DOHH2 (cell line): Measurements from ENCODE around the gene SEMA4G.

Experiments
- H3F3A ChIP-seq: fragments of 200-600 bp; sonication (generic), shearing (Covaris generic); 2 replicates; pipeline ENCODE4 v1.6.0; 2016; ENCODE audit warnings: antibody characterized with exemption, mild to moderate bottlenecking; ENCODE audit not compliant: control insufficient read depth, insufficient read depth
- H3K27ac ChIP-seq: fragments of 200-600 bp; sonication (generic); 2 replicates; pipeline ENCODE4 v1.5.1; 2014; ENCODE audit warnings: low read depth, mild to moderate bottlenecking, low read length, moderate library complexity
- H3K27me3 ChIP-seq: fragments of 200-600 bp; sonication (generic); 2 replicates; pipeline ENCODE4 v1.6.1; 2014; ENCODE audit warnings: mild to moderate bottlenecking, low read length, mixed read lengths; ENCODE audit not compliant: control insufficient read depth
- H3K36me3 ChIP-seq: fragments of 200-600 bp; sonication (generic); 2 replicates; pipeline ENCODE4 v1.6.1; 2014; ENCODE audit warnings: mild to moderate bottlenecking, low read length, moderate library complexity, mixed read lengths; ENCODE audit not compliant: control insufficient read depth
- H3K4me1 ChIP-seq: fragments of 200-600 bp; sonication (generic); 2 replicates; pipeline ENCODE4 v1.6.1; 2014; ENCODE audit warnings: mild to moderate bottlenecking, low read length, mixed read lengths; ENCODE audit not compliant: control insufficient read depth
- H3K4me2 ChIP-seq: fragments of 200-600 bp; sonication (generic); 2 replicates; pipeline ENCODE4 v1.6.0; 2014; ENCODE audit warnings: mild to moderate bottlenecking, low read length, moderate library complexity
- H3K4me3 ChIP-seq: fragments of 200-600 bp; sonication (generic); 2 replicates; pipeline ENCODE4 v1.5.1; 2014; ENCODE audit warnings: mild to moderate bottlenecking, low read length, mixed read lengths
- H3K79me2 ChIP-seq: fragments of 200-600 bp; sonication (generic); 2 replicates; pipeline ENCODE4 v1.6.1; 2014; ENCODE audit warnings: mild to moderate bottlenecking, low read length, mixed read lengths; ENCODE audit not compliant: control insufficient read depth
- H3K9me2 ChIP-seq: fragments of 200-600 bp; sonication (generic); replicated peaks from 2 replicates; pipeline ENCODE4 v1.6.1; 2014; ENCODE audit warnings: mild to moderate bottlenecking, low read length, mixed read lengths; ENCODE audit not compliant: control insufficient read depth
- H3K9me3 ChIP-seq: fragments of 200-600 bp; sonication (generic); 2 replicates; pipeline ENCODE4 v1.6.1; 2014; ENCODE audit warnings: antibody characterized with exemption, low read length, mixed read lengths; ENCODE audit not compliant: control insufficient read depth, insufficient read depth
- H4K20me1 ChIP-seq: fragments of 200-600 bp; sonication (generic); 2 replicates; pipeline ENCODE4 v1.6.0; 2014; ENCODE audit warnings: low read depth, mild to moderate bottlenecking, antibody characterized with exemption, low read length, moderate library complexity; ENCODE audit not compliant: control insufficient read depth, insufficient read depth
- CTCF ChIP-seq: fragments of 200-600 bp; sonication (generic); IDR thresholded peaks from one replicate; pipeline ENCODE4 v1.5.1; 2014; ENCODE audit warnings: antibody characterized with exemption, mild to moderate bottlenecking, low read depth, low read length; ENCODE audit not compliant: poor library complexity, severe bottlenecking
- EZH2phosphoT487 ChIP-seq: fragments of 200-600 bp; sonication (generic); IDR thresholded peaks from 2 replicates; pipeline ENCODE4 v1.6.1; 2017; ENCODE audit warnings: borderline replicate concordance, mild to moderate bottlenecking, antibody characterized with exemption, low read length, moderate library complexity, mixed read lengths

SEMA4G gene

GRCh38 chr10:100976906-100977305 lies 7.6 kb downstream of the SEMA4G start:
- no peaks in the 10 kb centered on the region for H3K9me3 ChIP-seq
- no peak overlapping the region for H3K4me2 ChIP-seq
- H3K79me2 ChIP-seq, result no peaks in the 10 kb centered on the region
- no peaks in the 10 kb centered on the region for H3K27me3 ChIP-seq
- H3K36me3 ChIP-seq, result peaks cover 6% of the 10 kb centered on the region; the same call in 1 of the 2 replicates
- H3F3A ChIP-seq, result no peaks in the 10 kb centered on the region
- H3K4me1 ChIP-seq, result no peaks in the 10 kb centered on the region
- TF ChIP-seq CTCF, result no peak
- TF ChIP-seq EZH2phosphoT487, result no peak
- no peaks in the 10 kb centered on the region for H4K20me1 ChIP-seq
- H3K9me2 ChIP-seq, result no peaks in the 10 kb centered on the region
- no peak overlapping the region for H3K27ac ChIP-seq
- no peak overlapping the region for H3K4me3 ChIP-seq

DNA sequence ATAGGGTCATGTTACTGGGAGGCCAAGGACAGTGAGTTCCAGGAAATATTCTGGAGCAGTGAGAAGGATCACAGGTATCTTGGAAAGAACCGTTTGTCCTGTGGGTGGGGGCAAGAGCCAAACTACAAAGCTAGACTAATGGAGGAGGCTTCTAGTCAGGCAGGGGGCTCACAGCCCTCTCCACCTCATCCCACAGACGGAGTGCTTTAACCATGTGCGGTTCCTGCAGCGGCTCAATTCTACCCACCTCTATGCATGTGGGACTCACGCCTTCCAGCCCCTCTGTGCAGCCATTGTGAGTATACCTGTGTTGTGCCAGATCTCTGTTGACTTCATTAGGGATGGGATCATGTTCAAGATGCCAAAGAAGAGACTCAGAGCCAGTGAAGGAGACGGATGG lies 8.1 kb downstream of the SEMA4G start:
- Histone ChIP-seq H3K9me2 (no peaks in the 10 kb centered on the region), H3K36me3 (peaks cover 6% of the 10 kb centered on the region; the same call in 1 of the 2 replicates), H3F3A (no peaks in the 10 kb centered on the region), H3K27me3 (no peaks in the 10 kb centered on the region), H3K27ac (no peak overlapping the region), H3K4me1 (no peaks in the 10 kb centered on the region), H3K4me2 (no peak overlapping the region), H3K9me3 (no peaks in the 10 kb centered on the region), H4K20me1 (no peaks in the 10 kb centered on the region), H3K79me2 (no peaks in the 10 kb centered on the region), H3K4me3 (no peak overlapping the region)
- TF ChIP-seq CTCF (no peak), EZH2phosphoT487 (no peak)

GRCh38 chr10:100978121-100978900 lies 9.0 kb downstream of the SEMA4G start:
- TF ChIP-seq CTCF (no peak), EZH2phosphoT487 (no peak)
- H3K36me3 ChIP-seq, result peaks cover 6% of the 10 kb centered on the region; the same call in 1 of the 2 replicates

More at GRCh38 chr10:100978121-100978900, 9.0 kb downstream of the SEMA4G start:
- H4K20me1 ChIP-seq, result no peaks in the 10 kb centered on the region
- no peaks in the 10 kb centered on the region for H3K4me1 ChIP-seq
- no peak overlapping the region for H3K4me2 ChIP-seq
- no peaks in the 10 kb centered on the region for H3K79me2 ChIP-seq
- no peaks in the 10 kb centered on the region for H3K9me3 ChIP-seq
- H3K4me3 ChIP-seq, result no peak overlapping the region
- no peak overlapping the region for H3K27ac ChIP-seq
- H3K9me2 ChIP-seq, result no peaks in the 10 kb centered on the region
- H3F3A ChIP-seq, result no peaks in the 10 kb centered on the region
- H3K27me3 ChIP-seq, result no peaks in the 10 kb centered on the region
